Stimulated activated CD4-positive, alpha-beta T cell treated with anti-CD3 and anti-CD28 coated beads, Interleukin-15, amount 100 ng/mL, for 1 hour (primary cell): ENCODE measurements around the gene ALDH9A1.
"Not testable (repeated sequence)": the region's sequence is repeated elsewhere in the genome, so short reads cannot be mapped to it uniquely, and the experiment has no call there.

Experiments
- DNase-seq, 2 donors: peaks; one replicate each; pipeline ENCODE4 v3.0.0-alpha.2; 2020; ENCODE audit warnings: low read depth in 1 of 2, low spot score in 1 of 2

ALDH9A1 gene

GRCh38 chr1:165697881-165698760, at the start of gene ALDH9A1:
ALDH9A1 (minus strand) TSS chr1:165698562; CDS start chr1:165698558, 4 bp downstream.
- peak; percentile 80 to 85 for DNase-seq

DNA sequence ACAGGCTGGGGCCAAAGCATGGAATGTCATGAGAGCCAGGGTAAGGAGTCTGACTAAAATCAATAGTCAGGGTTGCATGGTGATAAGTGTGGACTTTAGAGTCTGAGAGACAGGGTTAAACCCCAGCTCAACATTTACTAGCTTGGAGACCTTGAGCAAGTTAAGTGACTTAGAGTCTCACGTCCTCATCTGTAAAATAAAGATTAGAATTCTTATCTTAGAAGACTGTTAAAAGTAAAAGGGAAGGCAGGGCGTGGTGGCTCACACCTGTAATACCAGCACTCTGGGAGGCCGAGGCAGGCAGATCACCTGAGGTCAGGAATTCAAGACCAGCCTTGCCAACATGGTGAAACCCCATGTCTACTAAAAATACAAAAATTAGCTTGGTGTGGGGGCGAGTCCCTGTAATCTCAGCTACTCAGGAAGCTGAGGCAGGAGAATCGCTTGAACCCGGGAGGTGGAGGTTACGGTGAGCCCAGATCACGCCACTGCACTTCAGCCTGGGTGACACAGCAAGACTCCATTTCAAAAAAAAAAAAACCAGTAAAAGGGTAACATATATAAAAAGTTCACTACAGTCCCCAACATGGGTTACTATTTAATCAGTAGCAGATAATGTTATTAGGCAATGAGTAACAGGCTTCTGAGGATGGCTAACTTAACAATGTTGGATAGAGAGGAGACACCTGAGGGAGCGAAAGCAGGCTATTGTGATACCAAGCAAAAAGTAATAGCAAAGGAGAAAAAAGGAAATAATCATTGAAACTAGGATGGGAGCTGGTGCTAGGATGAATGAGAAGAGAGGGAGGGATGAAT, 49.5 kb upstream of the ALDH9A1 start:
- no peak for DNase-seq

- not testable (repeated sequence) for DNase-seq
These were observed 46.6 kb upstream of the ALDH9A1 start for GRCh38 chr1:165744913-165745312.

- DNase-seq = no peak
These were observed 43.8 kb upstream of the ALDH9A1 start for GRCh38 chr1:165742194-165742593.

DNA sequence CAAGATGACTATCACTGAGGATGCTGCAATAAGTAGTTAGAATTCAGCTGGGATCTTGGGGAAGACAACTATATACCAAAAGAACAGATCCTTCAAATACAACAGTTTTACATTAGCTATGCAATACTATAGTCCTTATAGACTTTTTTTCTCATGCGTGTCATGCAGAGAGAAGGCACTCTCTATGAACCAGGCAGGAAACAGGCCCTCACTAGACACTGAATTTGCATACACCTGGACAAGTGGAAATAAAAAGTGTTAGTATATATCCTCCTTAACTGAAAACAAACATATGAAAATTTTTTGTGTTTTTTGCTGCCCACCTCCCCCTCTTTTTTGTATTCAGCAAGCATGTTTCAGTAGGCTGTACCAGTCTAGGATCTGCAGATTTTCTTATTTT, 40.4 kb upstream of the ALDH9A1 start:
- no peak for DNase-seq

- DNase-seq = no peak
These were observed 38.8 kb upstream of the ALDH9A1 start for GRCh38 chr1:165737196-165737595.

DNA sequence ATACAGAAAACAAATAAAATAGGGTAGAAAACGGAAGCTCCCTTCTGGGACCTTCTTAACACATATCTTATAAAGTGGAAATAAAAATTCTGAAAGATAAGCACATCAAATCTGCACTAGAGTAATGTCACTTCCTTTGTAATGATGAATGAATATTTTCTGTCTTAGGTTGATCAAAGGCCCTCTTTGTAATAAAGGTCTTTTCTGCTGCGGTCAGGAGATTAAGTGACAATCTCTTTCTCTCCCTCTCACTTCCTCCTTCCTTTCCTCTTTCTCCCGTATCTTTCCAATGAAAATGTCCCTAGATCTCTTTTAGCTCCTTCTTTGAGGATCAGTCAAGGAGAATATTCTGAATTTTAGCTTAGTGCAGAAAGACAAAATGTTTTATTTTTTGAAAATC, 36.5 kb upstream of the ALDH9A1 start:
- no peak for DNase-seq

DNA sequence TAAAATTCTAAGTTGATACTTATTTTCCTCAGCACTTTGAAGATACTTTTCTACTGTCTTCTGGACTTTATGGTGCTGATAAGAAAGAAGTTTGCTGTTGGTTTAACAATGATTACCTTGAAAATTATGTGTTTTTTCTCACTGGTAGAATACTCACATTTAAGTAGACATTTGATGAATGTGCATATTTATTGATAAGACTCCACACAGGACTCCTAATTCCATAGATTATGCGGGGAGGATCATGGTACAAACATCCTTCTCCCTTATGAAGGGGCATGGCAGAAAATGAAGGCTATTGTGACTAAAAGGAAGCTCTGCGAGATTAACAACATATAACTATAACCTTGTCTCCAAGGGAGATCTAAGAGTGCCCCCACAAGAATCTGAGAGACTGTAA, 28.5 kb upstream of the ALDH9A1 start:
- DNase-seq = no peak

GRCh38 chr1:165726169-165726568, 27.8 kb upstream of the ALDH9A1 start:
- DNase-seq = no peak

DNA sequence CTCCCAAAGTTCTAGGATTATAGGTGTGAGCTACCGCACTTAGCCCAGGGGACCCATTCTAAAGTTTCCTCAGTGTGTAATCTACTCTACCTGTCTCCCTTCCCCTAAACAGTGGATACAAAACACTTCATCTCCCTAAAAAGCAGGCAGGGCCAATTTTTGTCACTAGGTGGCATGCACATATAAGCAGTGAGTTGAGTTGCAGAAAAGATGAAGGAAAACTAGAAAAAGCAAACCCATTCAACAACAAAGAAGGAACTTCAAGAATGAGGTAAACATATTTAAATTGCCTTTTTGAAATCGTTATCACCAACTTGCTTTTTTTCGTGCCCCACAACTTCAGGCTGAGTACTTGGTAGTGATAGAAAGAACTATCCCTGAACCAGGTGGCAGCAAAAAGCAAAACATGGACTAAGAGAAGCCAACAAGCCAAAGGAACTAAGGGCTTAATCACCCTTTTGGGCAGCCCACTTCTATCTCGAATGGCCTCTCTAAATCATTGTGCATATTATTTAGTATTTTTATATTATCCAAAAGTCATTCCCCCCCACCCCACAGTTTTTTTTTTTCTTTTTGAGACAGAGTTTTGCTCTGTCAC, 19.7 kb upstream of the ALDH9A1 start:
- no peak for DNase-seq

DNA sequence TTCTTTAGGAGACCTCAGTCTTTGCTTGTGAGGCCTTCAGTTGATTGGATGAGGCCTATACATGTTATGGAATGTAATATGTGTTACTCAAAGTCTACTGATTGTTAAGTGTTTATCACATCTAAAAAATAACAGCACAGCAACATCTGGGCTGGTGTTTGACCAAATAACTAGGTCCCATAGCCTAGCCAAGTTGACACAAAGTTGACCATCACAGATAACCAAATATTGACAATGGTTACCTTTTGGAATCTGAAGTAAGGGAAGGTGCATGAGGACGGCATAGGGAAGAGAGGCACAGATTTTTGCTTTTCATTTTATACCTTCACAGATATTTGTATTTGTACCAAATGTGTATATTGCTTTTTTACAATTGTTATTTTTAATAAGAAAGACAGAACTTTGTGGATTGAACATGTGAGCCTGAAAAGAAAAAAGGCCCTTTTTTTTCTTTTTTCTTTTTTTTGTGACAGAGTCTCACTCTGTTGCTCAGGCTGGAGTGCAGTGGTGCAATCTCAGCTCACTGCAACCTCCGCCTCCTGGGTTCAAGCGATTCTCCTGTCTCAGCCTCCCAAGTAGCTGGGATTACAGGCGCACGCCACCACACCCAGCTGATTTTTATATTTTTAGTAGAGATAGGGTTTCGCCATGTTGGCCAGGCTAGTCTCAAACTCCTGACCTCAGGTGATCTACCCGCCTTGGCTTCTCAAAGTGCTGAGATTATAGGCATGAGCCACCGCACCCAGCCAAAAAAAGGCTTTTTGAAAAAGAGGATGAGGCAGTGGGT, 18.1 kb upstream of the ALDH9A1 start:
- DNase-seq = not testable (repeated sequence)

- DNase-seq = no peak
These were observed 14.4 kb upstream of the ALDH9A1 start for GRCh38 chr1:165712764-165713163.

DNA sequence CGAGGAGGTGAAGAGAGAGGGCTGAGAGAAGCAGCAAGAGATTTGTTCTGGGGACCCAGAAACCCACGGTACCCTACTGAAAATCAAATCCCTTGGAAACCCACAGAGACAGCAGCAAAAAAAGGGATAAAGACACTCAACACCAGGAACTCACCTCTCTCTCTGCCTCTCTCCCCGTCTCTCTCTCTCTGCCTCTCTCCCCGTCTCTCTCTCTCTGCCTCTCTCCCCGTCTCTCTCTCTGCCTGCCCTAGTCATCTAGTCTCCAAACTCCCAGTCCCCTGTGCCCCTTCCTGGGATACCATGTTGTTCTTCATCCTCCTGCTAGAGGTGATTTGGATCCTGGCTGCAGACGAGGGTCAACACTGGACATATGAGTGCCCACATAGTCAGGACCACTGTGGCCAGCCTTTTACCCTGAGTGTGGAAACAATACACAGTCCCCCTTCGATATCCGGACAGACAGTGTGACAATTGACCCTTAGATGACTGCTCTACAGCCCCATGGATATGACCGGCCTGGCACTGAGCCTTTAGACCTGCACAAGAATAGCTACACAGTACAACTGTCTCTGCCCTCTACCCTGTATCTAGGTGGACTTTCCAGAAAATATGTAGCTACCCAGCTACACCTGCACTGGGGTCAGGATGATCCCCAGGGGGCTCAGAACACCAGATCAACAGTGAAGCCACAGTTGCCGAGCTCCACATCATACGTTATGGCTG, 9.8 kb upstream of the ALDH9A1 start:
- DNase-seq = no peak

DNA sequence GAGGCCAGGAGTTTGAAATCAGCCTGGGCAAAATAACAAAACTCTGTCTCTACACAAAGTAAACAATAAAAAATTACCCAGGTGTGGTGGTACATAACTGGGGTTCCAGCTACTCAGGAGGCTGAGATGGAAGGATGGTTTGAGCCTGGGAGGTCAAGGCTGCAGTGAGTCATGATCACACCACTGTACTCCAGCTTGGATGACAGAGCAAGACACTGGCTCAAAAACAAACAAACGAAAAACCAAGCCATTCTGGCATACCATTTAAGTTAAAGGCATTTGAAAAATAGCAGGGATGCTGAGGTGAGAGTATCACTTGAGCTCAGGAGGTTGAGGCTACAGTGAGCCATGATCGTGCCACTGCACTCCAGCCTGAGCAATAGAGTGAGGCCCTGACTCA, 5.3 kb upstream of the ALDH9A1 start:
- DNase-seq = no peak

- DNase-seq = not testable (repeated sequence)
These were observed 3.6 kb upstream of the ALDH9A1 start for GRCh38 chr1:165701922-165702321.

GRCh38 chr1:165699577-165699976, 1.2 kb upstream of the ALDH9A1 start:
- DNase-seq = no peak

GRCh38 chr1:165698761-165699052, 345 bp upstream of the ALDH9A1 start:
- DNase-seq = no peak

GRCh38 chr1:165697491-165697880, 876 bp downstream of the ALDH9A1 start:
- DNase-seq = no peak

- no peak for DNase-seq
These were observed 1.7 kb downstream of the ALDH9A1 start for GRCh38 chr1:165696625-165697100.

GRCh38 chr1:165695031-165695430, 3.3 kb downstream of the ALDH9A1 start:
- no peak for DNase-seq
